ENCODE data around the gene PHACTR1. TPM values are rescaled to one million over a fixed set of nuclear protein-coding genes. Genes with fewer than 3 reads are reported as not detected.

PHACTR1 gene
- total and polyA plus RNA-seq, 12 donors = 6.3 to 150 (median 79.9) TPM

- intact Hi-C loops (cut with DNase I) = loop anchor here in 1 of 10 donors (10.0 kb wide), 1 partner anchor 88 kb away; no protein-coding TSS in a partner anchor
- TF ChIP-seq CTCF (IDR thresholded peaks at IDR 0.05) = no peak
- Histone ChIP-seq H3K9me3 (peaks cover 0 to 16% (median 8%) of the 10 kb centered on the region in 11 donors), H3K27ac (no peak overlapping the region), H3K27me3 (no peaks in the 10 kb centered on the region), H3K4me1 (peaks cover 0 to 10% (median 0%) of the 10 kb centered on the region in 9 donors), H3K4me3 (no peak overlapping the region), H3K36me3 (peaks cover 0 to 91% (median 17%) of the 10 kb centered on the region in 9 donors)
- no peak for ATAC-seq
- 67 to 72% methylated on average over 8 of the region's 8 CpGs for WGBS, 2 donors
- no peak for DNase-seq
Observed at GRCh38 chr6:13282393-13283069, 566.0 kb downstream of the PHACTR1 start.

- H3K36me3 ChIP-seq = peaks cover 0 to 88% (median 15%) of the 10 kb centered on the region in 9 donors
- 88 to 92% methylated on average over 14 of the region's 14 CpGs for WGBS, 2 donors
- intact Hi-C loops (cut with DNase I) = loop anchor here in 1 of 10 donors (10.0 kb wide), 1 partner anchor 89 kb away; no protein-coding TSS in a partner anchor
Observed at GRCh38 chr6:13283331-13283730, 566.8 kb downstream of the PHACTR1 start.

GRCh38 chr6:13284646-13285045 is 568.1 kb downstream of the PHACTR1 start:
- Histone ChIP-seq H3K4me1 (peaks cover 0 to 10% (median 0%) of the 10 kb centered on the region in 9 donors), H3K4me3 (no peak overlapping the region), H3K27ac (no peak overlapping the region), H3K27me3 (no peaks in the 10 kb centered on the region), H3K9me3 (peaks cover 0 to 19% (median 8%) of the 10 kb centered on the region in 11 donors), H3K36me3 (peaks cover 0 to 85% (median 20%) of the 10 kb centered on the region in 9 donors)
- TF ChIP-seq CTCF (IDR thresholded peaks at IDR 0.05) = no peak
- DNase-seq (no peak), ATAC-seq (no peak)
- 79 to 86% methylated on average over 6 of the region's 6 CpGs for WGBS, 2 donors
- intact Hi-C loops (cut with DNase I) = loop anchor here in 1 of 10 donors (10.0 kb wide), 1 partner anchor 90 kb away; no protein-coding TSS in a partner anchor

More at GRCh38 chr6:13283331-13283730, 566.8 kb downstream of the PHACTR1 start:
- Histone ChIP-seq H3K9me3 (peaks cover 0 to 19% (median 8%) of the 10 kb centered on the region in 11 donors), H3K27me3 (no peaks in the 10 kb centered on the region), H3K27ac (no peak overlapping the region), H3K4me1 (peaks cover 0 to 10% (median 0%) of the 10 kb centered on the region in 9 donors), H3K4me3 (no peak overlapping the region)
- no peak for TF ChIP-seq CTCF (IDR thresholded peaks at IDR 0.05)
- DNase-seq (no peak), ATAC-seq (no peak)

- Histone ChIP-seq H3K4me3 (no peak overlapping the region), H3K36me3 (peaks cover 0 to 83% (median 20%) of the 10 kb centered on the region in 9 donors), H3K4me1 (peaks cover 0 to 10% (median 0%) of the 10 kb centered on the region in 9 donors), H3K27me3 (no peaks in the 10 kb centered on the region), H3K9me3 (peaks cover 0 to 19% (median 8%) of the 10 kb centered on the region in 11 donors), H3K27ac (no peak overlapping the region)
- intact Hi-C loops (cut with DNase I) = loop anchor here in 1 of 10 donors (10.0 kb wide), 1 partner anchor 91 kb away; no protein-coding TSS in a partner anchor
- no peak for DNase-seq
- no peak for TF ChIP-seq CTCF (IDR thresholded peaks at IDR 0.05)
- 92 to 94% methylated on average over 2 of the region's 2 CpGs for WGBS, 2 donors
- ATAC-seq = no peak
Observed at GRCh38 chr6:13285705-13286104, 569.1 kb downstream of the PHACTR1 start.
